WTC11 (cell line): Measurements from ENCODE around the gene DDC. TPM values are rescaled to one million over a fixed set of nuclear protein-coding genes. Genes with fewer than 3 reads are reported as not detected.

Source experiments
- ATAC-seq: fragments of 200-7000 bp; cut with Tn5 transposase; 2 replicates; pipeline ENCODE4 v1.10.0; 2021; ENCODE audit warnings: mild to moderate bottlenecking, moderate library complexity
- CTCF ChIA-PET: fragments of 300-600 bp; sonication (Branson Sonifier 250); formaldehyde crosslinking; loops from one replicate; lab custom pipeline; 2021; ENCODE audit warnings: antibody characterized with exemption; lab: Charles Lee
- POLR2A ChIA-PET: fragments of 350-600 bp; sonication (Branson Sonifier 250); formaldehyde crosslinking; loops from one replicate; lab custom pipeline; 2021; ENCODE audit warnings: antibody characterized with exemption; lab: Charles Lee
- DNase-seq: peaks from one replicate; pipeline ENCODE4 v3.0.0; 2021; ENCODE audit warnings: low spot score
- H3K27ac Mint-ChIP-seq: 2 replicates; pipeline ENCODE4 v1.8.0; 2021; ENCODE audit warnings: mixed read lengths
- H3K27me3 Mint-ChIP-seq: 2 replicates; pipeline ENCODE4 v1.8.0; 2021; ENCODE audit warnings: low read depth, mild to moderate bottlenecking, moderate library complexity, mixed read lengths
- H3K36me3 Mint-ChIP-seq: 2 replicates; pipeline ENCODE4 v1.8.0; 2021; ENCODE audit warnings: mixed read lengths
- H3K4me1 Mint-ChIP-seq: 2 replicates; pipeline ENCODE4 v1.8.0; 2022; ENCODE audit warnings: mixed read lengths
- H3K4me3 Mint-ChIP-seq: 2 replicates; pipeline ENCODE4 v1.8.0; 2021; ENCODE audit warnings: mild to moderate bottlenecking, moderate library complexity, mixed read lengths
- H3K9me3 Mint-ChIP-seq: 2 replicates; pipeline ENCODE4 v1.8.0; 2021; ENCODE audit warnings: mixed read lengths
- AFF4 ChIP-seq: sonication (generic); formaldehyde crosslinking; IDR thresholded peaks from 2 replicates; pipeline ENCODE4 v1.8.1; 2023; ENCODE audit warnings: mild to moderate bottlenecking, missing genetic modification reagents, borderline replicate concordance
- ATF1 ChIP-seq: sonication (generic); formaldehyde crosslinking; IDR thresholded peaks from 2 replicates; pipeline ENCODE4 v1.8.1; 2023; ENCODE audit warnings: mild to moderate bottlenecking, moderate library complexity, missing genetic modification reagents
- CTCF ChIP-seq: fragments of 200-600 bp; IDR thresholded peaks from 2 replicates; pipeline ENCODE4 v1.8.0; 2022; ENCODE audit warnings: antibody characterized with exemption
- ETV6 ChIP-seq: sonication (generic); formaldehyde crosslinking; IDR thresholded peaks from 2 replicates; pipeline ENCODE4 v1.8.1; 2022; ENCODE audit warnings: mild to moderate bottlenecking, missing genetic modification reagents
- NR1H2 ChIP-seq: sonication (generic); formaldehyde crosslinking; IDR thresholded peaks from 2 replicates; pipeline ENCODE4 v1.9.0; 2021; ENCODE audit warnings: mild to moderate bottlenecking, moderate library complexity, missing genetic modification reagents
- SMAD4 ChIP-seq: sonication (generic); formaldehyde crosslinking; IDR thresholded peaks from 2 replicates; pipeline ENCODE4 v1.8.0; 2022; ENCODE audit warnings: mild to moderate bottlenecking, missing genetic modification reagents
- ZBTB43 ChIP-seq: sonication (generic); formaldehyde crosslinking; IDR thresholded peaks from 2 replicates; pipeline ENCODE4 v1.8.1; 2023; ENCODE audit warnings: mild to moderate bottlenecking, missing genetic modification reagents
- ZNF232 ChIP-seq: sonication (generic); formaldehyde crosslinking; IDR thresholded peaks from 2 replicates; pipeline ENCODE4 v1.8.0; 2022; ENCODE audit warnings: mild to moderate bottlenecking, missing genetic modification reagents
- ZNF671 ChIP-seq: fragments of 250-450 bp; sonication (Bioruptor Pico); IDR thresholded peaks from 2 replicates; pipeline ENCODE4 v1.8.0; 2021; ENCODE audit warnings: mild to moderate bottlenecking
- total RNA-seq: library from RNA; stranded (reverse); gene quantifications from 3 replicates; pipeline ENCODE4 v1.2.3, GENCODE V29; 2021
- TF ChIP-seq, protein P1 (sequence below): fragments of 250-450 bp; sonication (Bioruptor Pico); IDR thresholded peaks from 2 replicates; pipeline ENCODE4 v1.8.0; 2021; ENCODE audit warnings: mild to moderate bottlenecking
- TF ChIP-seq, protein P2 (sequence below): fragments of 250-450 bp; sonication (Bioruptor Pico); IDR thresholded peaks from 2 replicates; pipeline ENCODE4 v1.9.0; 2021; ENCODE audit warnings: mild to moderate bottlenecking
- TF ChIP-seq, protein P3 (sequence below): sonication (generic); formaldehyde crosslinking; IDR thresholded peaks from 2 replicates; pipeline ENCODE4 v1.8.0; 2022; ENCODE audit warnings: mild to moderate bottlenecking, missing genetic modification reagents
- TF ChIP-seq, protein P4 (sequence below): sonication (generic); formaldehyde crosslinking; IDR thresholded peaks from 2 replicates; pipeline ENCODE4 v1.8.1; 2022; ENCODE audit warnings: mild to moderate bottlenecking, moderate library complexity, missing genetic modification reagents
- TF ChIP-seq, protein P5 (sequence below): sonication (generic); formaldehyde crosslinking; IDR thresholded peaks from 2 replicates; pipeline ENCODE4 v1.8.1; 2023; ENCODE audit warnings: mild to moderate bottlenecking, missing genetic modification reagents, moderate library complexity

Gene DDC
- total RNA-seq, 1 experiment from 2014 or later = not detected

DNA sequence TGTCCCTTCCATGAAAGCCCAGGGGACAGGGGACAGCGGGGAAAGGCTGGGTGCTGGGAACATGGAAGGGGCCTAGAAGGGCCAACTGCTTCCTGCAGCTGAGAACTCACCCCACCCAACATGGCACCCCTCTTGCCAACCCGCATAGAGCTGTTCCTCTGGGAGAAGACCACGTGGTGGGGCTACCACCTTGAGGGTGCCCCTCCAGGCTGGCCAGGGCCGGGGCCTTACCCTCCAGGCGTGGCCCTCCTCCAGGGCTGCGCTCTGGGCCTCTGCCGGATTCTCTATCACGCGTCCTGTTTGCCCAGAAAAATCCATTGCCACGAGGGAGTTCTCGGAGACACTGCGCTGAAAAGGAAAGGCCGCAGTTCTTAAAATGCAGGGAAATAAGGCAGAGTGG lies 39.9 kb upstream of the DDC start:
- ATAC-seq (no peak), DNase-seq (no peak)
- Mint-ChIP-seq H3K9me3 (no peaks in the 10 kb centered on the region), H3K27me3 (no peaks in the 10 kb centered on the region), H3K27ac (no peak overlapping the region), H3K36me3 (peaks cover 19% of the 10 kb centered on the region), H3K4me1 (peaks cover 19% of the 10 kb centered on the region), H3K4me3 (no peak overlapping the region)
- ChIA-PET POLR2A (no interaction called here), CTCF (no interaction called here)
- TF ChIP-seq, protein P1, sequence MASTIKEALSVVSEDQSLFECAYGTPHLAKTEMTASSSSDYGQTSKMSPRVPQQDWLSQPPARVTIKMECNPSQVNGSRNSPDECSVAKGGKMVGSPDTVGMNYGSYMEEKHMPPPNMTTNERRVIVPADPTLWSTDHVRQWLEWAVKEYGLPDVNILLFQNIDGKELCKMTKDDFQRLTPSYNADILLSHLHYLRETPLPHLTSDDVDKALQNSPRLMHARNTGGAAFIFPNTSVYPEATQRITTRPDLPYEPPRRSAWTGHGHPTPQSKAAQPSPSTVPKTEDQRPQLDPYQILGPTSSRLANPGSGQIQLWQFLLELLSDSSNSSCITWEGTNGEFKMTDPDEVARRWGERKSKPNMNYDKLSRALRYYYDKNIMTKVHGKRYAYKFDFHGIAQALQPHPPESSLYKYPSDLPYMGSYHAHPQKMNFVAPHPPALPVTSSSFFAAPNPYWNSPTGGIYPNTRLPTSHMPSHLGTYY (CRISPR knock-in tag) = no peak
- TF ChIP-seq ZBTB43 (CRISPR knock-in tag) (no peak), CTCF (no peak), ZNF232 (CRISPR knock-in tag) (no peak)

GRCh38 chr7:50603287-50603686 lies 38.1 kb upstream of the DDC start:
- Mint-ChIP-seq H3K36me3 (peaks cover 26% of the 10 kb centered on the region), H3K4me3 (no peak overlapping the region), H3K27ac (no peak overlapping the region), H3K9me3 (no peaks in the 10 kb centered on the region), H3K27me3 (no peaks in the 10 kb centered on the region), H3K4me1 (peaks cover 19% of the 10 kb centered on the region)
- CTCF ChIA-PET = interaction anchor here (1.3 to 1.7 kb wide), 2 partner anchors 14 to 29 kb away, joined by 3 to 4 read pairs; no protein-coding TSS in a partner anchor
- ATAC-seq (peak; percentile 16; the same call in 1 of the 2 replicates), DNase-seq (no peak)
- POLR2A ChIA-PET = no interaction called here
- TF ChIP-seq, protein P2, sequence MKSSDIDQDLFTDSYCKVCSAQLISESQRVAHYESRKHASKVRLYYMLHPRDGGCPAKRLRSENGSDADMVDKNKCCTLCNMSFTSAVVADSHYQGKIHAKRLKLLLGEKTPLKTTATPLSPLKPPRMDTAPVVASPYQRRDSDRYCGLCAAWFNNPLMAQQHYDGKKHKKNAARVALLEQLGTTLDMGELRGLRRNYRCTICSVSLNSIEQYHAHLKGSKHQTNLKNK = no peak
- no peak for TF ChIP-seq AFF4 (CRISPR knock-in tag)
- TF ChIP-seq, protein P3, sequence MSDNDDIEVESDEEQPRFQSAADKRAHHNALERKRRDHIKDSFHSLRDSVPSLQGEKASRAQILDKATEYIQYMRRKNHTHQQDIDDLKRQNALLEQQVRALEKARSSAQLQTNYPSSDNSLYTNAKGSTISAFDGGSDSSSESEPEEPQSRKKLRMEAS = no peak
- TF ChIP-seq, protein P4, sequence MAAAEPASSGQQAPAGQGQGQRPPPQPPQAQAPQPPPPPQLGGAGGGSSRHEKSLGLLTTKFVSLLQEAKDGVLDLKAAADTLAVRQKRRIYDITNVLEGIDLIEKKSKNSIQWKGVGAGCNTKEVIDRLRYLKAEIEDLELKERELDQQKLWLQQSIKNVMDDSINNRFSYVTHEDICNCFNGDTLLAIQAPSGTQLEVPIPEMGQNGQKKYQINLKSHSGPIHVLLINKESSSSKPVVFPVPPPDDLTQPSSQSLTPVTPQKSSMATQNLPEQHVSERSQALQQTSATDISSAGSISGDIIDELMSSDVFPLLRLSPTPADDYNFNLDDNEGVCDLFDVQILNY = no peak
- no peak for TF ChIP-seq ATF1 (CRISPR knock-in tag)
- TF ChIP-seq SMAD4 (CRISPR knock-in tag) = no peak
- no peak for TF ChIP-seq ZNF671 (CRISPR knock-in tag)
- no peak for TF ChIP-seq ZNF232 (CRISPR knock-in tag)
- no peak for TF ChIP-seq NR1H2 (CRISPR knock-in tag)
- TF ChIP-seq, protein P5, sequence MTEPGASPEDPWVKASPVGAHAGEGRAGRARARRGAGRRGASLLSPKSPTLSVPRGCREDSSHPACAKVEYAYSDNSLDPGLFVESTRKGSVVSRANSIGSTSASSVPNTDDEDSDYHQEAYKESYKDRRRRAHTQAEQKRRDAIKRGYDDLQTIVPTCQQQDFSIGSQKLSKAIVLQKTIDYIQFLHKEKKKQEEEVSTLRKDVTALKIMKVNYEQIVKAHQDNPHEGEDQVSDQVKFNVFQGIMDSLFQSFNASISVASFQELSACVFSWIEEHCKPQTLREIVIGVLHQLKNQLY (CRISPR knock-in tag) = no peak
- TF ChIP-seq ETV6 (CRISPR knock-in tag) = no peak
